ENCODE measurements around the gene DLX6.

Gene DLX6

GRCh38 chr7:97005183-97006054, at the start of gene DLX6:
DLX6 (plus strand) TSS chr7:97005553; CDS start chr7:97005978, 425 bp downstream.
- DNase-seq = peak in 1 of 2 donors; percentile 20

- DNase-seq = no peak
Measured at GRCh38 chr7:96959135-96959534, 46.2 kb upstream of the DLX6 start.

DNA sequence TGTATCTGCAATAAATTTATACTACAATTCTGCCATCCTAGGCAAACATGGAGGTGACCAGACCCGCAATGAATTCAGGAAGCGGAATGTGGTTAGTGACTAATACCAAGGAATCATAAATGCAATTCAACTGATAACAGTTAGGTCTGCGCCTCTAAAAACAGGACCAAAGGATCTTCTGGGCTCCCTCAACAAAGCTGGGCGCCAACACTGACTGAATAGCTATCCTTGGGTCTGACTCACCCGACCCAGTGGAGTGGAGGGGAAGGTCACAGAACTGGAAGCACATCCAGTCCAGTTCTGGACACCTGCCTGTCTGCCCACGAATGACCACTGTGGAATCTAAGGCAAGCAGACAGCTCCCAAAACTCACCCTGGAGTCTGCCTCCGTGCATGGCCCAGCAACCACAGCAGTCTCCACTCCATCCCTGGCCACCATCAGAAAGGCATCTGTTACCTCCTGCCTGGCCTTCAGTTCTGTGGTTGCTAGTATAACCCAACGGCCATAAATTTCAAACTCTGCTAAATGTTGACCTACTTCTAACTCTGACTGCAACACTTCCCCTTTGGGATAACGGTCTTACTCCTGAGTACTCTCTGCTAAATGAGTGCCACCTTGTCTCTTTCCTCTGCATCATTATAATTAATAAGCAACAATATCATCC, 43.0 kb upstream of the DLX6 start:
- DNase-seq = no peak

GRCh38 chr7:96968981-96969380, 36.4 kb upstream of the DLX6 start:
- no peak for DNase-seq

DNA sequence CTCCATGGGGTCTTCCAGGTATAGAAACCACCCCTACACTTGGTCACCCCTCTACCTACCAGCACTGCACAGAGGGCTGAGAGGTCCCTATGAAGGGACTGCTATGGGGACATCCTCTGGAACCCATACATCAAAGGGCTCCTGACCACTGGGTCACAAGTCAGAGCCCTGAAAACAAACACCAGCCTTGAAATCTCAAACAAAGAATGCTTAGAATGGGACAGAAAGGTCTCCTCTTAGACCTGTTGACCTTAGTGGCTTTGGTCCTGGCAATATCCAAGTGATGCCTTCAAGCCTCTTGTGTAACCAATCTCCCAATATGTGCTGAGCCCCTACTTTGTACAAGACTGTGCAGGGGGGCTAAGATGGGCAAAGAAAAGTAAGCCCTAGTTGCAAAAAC, 34.6 kb upstream of the DLX6 start:
- DNase-seq = no peak

- DNase-seq = no peak
Measured at GRCh38 chr7:96973986-96974385, 31.4 kb upstream of the DLX6 start.

- no peak for DNase-seq
Measured at GRCh38 chr7:96976106-96976505, 29.2 kb upstream of the DLX6 start.

DNA sequence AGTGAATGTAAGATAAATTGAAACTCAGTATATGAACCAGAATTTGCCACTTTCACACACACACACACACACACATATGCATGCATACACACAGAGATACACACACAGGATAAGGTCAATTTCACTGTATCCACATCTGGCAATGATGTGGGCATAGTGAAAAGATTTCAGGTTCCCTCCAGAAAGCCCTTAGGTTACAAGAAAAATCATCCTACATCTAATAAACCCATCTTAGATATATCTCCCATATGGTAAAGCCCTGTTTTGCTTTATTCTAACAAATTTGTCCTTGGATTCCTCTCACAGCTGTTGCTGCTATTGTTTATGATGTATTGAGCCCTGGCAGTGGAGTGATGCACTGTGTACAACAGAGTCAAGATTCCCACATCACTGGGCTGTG, 27.9 kb upstream of the DLX6 start:
- DNase-seq = no peak

GRCh38 chr7:96979551-96980276, 25.6 kb upstream of the DLX6 start:
- DNase-seq = no peak

DNA sequence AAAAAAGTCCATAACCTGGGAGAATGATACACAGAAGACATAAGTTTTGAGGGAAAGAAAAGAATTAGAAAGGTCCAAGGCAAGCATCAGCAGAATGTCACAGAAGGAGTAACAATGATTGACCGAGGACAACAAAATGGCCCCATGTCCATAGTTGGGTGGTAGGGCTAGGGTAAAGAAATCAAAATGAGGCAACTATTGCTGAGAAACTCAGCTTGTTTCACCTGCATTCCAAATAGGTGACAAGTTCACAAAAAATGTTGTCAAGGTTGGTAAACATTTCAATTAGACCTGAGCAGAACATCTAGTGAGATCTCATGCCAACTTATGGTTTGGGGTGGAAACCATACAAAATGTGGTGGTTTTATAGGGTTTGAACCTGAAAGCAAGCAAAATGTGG, 22.8 kb upstream of the DLX6 start:
- no peak for DNase-seq

DNA sequence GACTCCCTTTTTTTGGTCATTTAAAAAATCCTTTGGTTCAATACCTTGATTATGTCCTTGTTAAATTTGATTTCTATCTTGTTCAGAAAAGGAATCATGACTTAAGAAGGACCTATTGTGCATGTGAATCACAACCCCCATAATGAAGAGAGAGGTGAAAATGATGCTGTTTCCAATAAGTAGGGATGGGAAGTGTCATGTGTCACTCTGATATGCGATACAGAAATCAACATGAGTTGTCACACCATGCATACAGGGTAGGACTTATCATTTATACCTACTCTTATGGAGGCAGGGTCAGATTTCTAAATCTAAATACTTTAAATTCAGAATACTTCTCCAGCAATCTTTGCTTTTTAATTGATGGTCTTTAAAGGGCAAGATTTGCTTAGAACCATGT, 19.4 kb upstream of the DLX6 start:
- DNase-seq = no peak

DNA sequence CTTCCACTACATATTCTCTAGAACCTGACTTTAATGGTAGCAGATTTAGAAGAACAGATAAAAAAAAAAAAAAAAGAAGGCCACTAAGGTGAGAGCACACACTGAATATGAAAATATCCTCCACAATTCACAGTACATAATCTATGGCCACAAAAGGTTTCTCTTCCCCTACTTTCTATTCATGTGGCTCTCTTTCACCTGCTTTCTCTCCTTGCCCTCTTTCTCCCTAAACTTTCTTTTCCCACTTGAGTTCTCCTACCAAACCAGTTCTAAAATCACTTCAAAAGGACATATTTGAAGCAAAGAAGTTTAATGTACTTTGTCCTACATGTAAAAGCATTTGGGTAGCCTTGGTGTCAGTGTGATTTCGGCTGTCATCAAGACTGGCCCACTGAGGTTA, 18.5 kb upstream of the DLX6 start:
- no peak for DNase-seq

DNA sequence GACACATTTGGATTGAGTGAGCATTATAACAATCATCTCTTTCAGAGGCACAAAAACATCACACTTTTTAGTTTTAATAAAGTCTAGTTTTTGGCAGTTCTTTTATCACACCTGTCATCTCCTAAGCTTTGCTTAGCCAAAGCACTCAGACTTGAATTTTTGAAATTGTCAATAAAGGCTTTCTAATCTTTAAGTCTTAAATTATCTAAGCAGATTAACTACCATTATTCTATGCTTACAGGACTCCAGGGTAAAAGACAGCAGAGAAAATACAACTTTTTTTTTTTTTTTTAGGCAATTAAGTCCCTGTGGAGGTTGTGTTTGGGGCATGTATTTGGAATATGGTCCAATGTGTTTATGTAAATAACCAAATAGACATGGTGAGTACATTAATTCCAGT, 17.6 kb upstream of the DLX6 start:
- no peak for DNase-seq

- DNase-seq = no peak
Measured at GRCh38 chr7:96989241-96989858, 16.0 kb upstream of the DLX6 start.

- no peak for DNase-seq
Measured at GRCh38 chr7:96989859-96990317, 15.5 kb upstream of the DLX6 start.

DNA sequence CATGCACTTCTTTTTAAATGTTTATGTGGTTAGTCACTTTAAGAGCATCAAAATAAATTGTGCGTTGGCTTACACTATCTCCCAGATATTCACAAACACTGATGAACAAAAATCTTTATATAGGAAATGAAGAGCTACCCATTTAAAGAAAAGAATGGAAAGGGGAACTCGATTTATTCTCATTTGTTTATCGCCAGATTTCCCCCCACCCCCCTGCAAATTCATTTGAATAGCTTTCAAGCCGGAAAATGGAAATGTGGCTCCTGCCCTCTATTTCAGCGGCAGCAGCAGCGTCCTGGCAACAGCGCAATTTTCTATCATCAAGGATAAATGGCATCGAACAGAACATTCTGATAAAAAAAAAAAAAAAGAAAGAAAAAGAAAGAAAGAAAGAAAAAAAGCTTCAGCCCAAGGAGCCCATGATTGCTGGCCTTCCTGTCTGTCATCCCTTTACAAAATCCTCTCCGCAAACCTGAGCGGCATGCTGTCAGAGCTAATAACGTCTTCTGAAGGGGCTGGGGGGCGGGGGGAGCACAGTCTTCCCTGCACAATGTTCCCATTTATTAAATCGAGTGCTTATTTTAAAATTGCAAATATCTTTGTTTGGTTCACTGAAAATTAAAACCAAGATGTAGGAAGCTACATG, 13.7 kb upstream of the DLX6 start:
- DNase-seq = no peak

- no peak for DNase-seq
Measured at GRCh38 chr7:96992192-96993005, 13.0 kb upstream of the DLX6 start.

DNA sequence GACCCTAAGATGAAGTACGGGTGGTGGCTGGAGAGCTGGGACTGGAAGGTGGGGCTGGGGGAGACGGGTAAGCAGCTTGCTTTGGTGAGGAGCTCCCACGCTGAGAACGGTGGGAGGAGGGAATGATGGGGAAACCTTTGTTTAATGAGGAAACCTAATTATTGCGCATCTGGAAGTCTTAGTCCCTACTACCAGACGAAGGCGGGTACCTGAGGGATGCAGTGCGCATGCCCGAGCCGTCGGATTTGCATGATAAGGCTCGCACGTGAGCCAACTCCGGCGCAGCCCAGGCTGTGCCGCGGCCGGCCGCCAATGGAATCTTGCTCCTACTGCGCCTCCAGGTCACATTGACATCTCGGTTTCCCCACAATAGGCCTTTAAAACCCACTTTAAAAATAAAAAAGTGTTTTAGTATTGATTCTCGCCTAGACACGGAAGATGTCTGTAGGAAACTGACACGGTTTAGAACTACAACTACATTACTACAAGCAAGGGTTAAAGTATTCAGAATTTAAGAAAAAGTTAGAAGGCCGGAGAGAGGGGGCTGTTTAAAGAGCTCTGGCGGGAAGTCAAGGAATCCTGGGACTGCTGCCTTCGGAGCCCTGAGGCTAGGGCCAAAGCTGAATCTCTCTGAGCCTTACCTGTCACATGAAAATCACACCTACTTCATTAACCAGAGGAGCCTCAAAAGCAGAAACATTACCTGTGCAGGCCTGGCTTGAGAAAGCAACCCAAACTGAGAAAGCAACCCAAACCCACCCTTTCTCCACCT, 12.1 kb upstream of the DLX6 start:
- no peak for DNase-seq

DNA sequence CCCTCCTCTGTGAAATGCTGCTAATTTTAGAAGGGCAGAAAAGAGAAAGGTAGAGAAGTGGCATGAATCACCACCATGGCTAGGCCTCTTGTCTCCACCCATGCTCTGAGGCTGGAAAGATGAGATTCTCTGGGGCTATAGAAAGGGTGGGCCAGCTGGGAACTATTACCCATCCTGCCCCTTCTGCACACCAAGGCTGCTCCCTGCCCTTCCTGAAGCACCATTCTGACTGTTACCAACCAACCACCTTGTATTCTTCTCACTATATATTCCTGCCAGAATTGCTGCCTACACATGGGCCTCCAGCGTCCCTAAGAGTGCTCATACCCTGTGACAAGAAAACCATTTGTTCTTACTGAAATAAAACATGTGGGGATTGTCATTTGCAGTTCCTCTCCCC, 11.4 kb upstream of the DLX6 start:
- no peak for DNase-seq

DNA sequence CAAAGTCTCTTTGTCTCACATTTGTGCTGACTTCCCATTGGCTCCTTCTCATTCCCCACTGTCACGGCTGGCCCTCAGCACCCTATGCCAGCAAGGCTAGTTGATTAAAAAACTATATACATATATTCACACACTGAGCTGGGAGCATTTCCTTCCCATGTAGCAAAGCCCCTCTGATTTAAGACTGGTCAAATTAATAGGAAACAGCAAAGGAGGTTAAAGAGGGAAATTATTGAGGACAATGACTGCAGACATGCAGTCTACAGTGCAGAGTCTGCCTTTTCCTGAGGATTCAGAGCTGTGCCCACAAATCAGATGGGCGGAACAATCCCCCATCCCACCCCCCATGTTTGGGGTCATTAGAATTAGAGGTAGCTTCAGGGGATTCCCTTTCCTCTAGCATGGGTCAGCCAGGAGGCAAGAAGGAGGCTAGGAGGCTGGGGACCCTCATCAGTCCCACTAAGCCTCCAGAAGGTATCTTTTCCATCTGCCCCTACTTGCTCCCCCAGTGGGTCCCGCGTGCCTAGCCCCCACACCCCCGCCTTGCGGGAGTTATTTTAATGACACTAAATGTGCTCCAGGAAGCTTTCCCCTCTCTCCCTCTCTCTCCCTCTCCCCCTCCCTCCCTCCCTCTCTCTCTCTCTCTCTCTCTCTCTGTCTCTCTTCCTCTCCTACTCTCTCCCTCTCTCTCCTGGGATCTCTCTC, 9.8 kb upstream of the DLX6 start:
- no peak for DNase-seq

Measured in activated CD4-positive, alpha-beta T cell treated with anti-CD3 and anti-CD28 coated beads for 4 hours (primary cell).